Measurements from ENCODE around the gene ZFAND3. TPM values are rescaled to one million over a fixed set of nuclear protein-coding genes. Genes with fewer than 3 reads are reported as not detected.

The ZFAND3 gene
- polyA plus RNA-seq, 1 donor from 2014 or later = 19.7 TPM

DNA sequence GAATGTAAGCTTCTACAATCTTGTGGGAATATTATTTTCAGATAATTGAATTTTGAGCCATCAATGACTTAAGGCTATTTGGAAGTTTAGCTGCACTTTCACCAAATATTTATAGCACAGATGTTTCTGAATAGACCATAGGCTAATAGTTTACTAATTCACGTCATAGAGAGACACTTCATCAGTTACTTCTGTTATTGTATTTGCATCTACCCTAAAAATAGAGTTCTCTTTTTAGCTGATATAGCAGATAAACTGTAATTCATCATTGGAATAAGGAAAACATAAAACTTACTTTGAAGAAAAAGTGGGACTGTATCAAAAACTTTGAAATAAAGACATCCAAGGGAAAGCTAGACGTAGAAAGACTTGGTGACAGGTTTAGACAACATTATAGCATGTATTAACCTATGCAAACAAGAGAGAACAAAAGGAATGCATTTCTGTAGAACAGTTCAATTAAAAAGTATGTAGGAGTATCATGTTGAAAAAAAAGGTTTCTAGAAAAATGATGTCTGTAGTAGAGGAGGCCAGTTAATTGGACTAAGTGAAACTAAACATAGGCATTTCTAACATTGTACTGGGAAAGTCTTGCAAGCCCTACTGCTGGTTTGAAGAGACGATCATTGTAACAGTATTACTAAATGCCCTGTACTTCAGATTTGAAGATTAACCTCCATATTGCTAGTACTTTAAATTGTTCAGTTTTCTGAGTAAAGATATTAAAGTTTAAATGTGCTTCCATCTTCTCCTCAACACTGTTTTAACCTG is 123.3 kb downstream of the ZFAND3 start:
- Histone ChIP-seq H3K9me2 (ENCODE audit: insufficient read depth, low read length) (no peaks in the 10 kb centered on the region), H3K4me3 (ENCODE audit: low read length) (no peak overlapping the region), H3K79me2 (replicated peaks; ENCODE audit: insufficient read depth, low read length) (peaks cover 3% of the 10 kb centered on the region), H3K9me3 (ENCODE audit: low read length) (no peaks in the 10 kb centered on the region), H3F3A (ENCODE audit: insufficient read depth, low read length, poor library complexity, severe bottlenecking) (no peaks in the 10 kb centered on the region), H4K20me1 (ENCODE audit: insufficient read depth) (no peaks in the 10 kb centered on the region), H3K36me3 (ENCODE audit: insufficient read depth, low read length) (no peaks in the 10 kb centered on the region), H3K9ac (ENCODE audit: low read length) (no peak overlapping the region), H2AFZ (ENCODE audit: low read depth, low read length) (no peak overlapping the region), H3K27me3 (ENCODE audit: insufficient read depth, low read depth, low read length) (no peaks in the 10 kb centered on the region), H3K27ac (ENCODE audit: low read length) (no peak overlapping the region), H3K4me2 (ENCODE audit: low read length) (no peak overlapping the region)
- no peak for TF ChIP-seq TAF1 (IDR thresholded peaks at IDR 0.05; ENCODE audit: low read depth)
- TF ChIP-seq, protein P1, sequence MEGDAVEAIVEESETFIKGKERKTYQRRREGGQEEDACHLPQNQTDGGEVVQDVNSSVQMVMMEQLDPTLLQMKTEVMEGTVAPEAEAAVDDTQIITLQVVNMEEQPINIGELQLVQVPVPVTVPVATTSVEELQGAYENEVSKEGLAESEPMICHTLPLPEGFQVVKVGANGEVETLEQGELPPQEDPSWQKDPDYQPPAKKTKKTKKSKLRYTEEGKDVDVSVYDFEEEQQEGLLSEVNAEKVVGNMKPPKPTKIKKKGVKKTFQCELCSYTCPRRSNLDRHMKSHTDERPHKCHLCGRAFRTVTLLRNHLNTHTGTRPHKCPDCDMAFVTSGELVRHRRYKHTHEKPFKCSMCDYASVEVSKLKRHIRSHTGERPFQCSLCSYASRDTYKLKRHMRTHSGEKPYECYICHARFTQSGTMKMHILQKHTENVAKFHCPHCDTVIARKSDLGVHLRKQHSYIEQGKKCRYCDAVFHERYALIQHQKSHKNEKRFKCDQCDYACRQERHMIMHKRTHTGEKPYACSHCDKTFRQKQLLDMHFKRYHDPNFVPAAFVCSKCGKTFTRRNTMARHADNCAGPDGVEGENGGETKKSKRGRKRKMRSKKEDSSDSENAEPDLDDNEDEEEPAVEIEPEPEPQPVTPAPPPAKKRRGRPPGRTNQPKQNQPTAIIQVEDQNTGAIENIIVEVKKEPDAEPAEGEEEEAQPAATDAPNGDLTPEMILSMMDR (IDR thresholded peaks at IDR 0.05; ENCODE audit: poor library complexity, severe bottlenecking) = no peak

DNA sequence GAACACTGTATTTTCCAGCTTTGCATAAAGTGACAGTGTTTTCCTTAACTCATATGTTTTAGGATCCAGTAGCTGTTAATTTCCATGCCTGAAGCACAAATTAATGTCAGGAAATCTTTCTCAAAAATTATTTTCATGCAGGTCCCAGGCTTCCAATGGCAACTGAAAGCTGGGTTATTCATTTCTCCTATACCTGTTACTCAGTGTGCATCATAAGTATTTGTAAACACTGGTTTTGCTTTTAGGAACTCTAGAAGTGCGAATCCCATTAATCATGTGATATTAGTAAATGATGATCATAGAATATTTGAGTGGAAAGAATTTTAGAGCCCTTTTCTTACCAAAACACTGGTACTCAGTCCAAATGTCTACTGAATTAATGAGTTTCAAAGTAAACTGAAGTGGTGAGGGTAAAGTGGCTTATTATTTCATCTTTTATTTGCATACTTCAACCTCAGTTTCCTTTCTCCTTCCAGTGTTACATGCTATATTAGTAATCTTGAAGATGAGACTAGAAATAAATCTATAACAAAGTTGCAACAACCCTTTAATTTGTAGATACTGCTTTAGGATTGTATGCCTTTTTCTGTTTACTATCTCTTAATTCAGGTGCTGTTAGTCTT is 124.0 kb downstream of the ZFAND3 start:
- no peak overlapping the region for H3K4me2 ChIP-seq (ENCODE audit: low read length)
- H4K20me1 ChIP-seq (ENCODE audit: insufficient read depth) = no peaks in the 10 kb centered on the region
- H3K27ac ChIP-seq (ENCODE audit: low read length) = no peak overlapping the region
- no peaks in the 10 kb centered on the region for H3K27me3 ChIP-seq (ENCODE audit: insufficient read depth, low read depth, low read length)
- no peak for TF ChIP-seq EZH2 (IDR thresholded peaks at IDR 0.05; ENCODE audit: borderline replicate concordance, insufficient read depth, low read length, poor library complexity, severe bottlenecking)
- no peak for TF ChIP-seq RAD21 (conservative IDR thresholded peaks at IDR 0.05)
- TF ChIP-seq SMC3 (conservative IDR thresholded peaks at IDR 0.05; ENCODE audit: poor library complexity) = no peak
- TF ChIP-seq EP300 (conservative IDR thresholded peaks at IDR 0.05; ENCODE audit: poor library complexity, severe bottlenecking) = no peak
- TF ChIP-seq, protein P2, sequence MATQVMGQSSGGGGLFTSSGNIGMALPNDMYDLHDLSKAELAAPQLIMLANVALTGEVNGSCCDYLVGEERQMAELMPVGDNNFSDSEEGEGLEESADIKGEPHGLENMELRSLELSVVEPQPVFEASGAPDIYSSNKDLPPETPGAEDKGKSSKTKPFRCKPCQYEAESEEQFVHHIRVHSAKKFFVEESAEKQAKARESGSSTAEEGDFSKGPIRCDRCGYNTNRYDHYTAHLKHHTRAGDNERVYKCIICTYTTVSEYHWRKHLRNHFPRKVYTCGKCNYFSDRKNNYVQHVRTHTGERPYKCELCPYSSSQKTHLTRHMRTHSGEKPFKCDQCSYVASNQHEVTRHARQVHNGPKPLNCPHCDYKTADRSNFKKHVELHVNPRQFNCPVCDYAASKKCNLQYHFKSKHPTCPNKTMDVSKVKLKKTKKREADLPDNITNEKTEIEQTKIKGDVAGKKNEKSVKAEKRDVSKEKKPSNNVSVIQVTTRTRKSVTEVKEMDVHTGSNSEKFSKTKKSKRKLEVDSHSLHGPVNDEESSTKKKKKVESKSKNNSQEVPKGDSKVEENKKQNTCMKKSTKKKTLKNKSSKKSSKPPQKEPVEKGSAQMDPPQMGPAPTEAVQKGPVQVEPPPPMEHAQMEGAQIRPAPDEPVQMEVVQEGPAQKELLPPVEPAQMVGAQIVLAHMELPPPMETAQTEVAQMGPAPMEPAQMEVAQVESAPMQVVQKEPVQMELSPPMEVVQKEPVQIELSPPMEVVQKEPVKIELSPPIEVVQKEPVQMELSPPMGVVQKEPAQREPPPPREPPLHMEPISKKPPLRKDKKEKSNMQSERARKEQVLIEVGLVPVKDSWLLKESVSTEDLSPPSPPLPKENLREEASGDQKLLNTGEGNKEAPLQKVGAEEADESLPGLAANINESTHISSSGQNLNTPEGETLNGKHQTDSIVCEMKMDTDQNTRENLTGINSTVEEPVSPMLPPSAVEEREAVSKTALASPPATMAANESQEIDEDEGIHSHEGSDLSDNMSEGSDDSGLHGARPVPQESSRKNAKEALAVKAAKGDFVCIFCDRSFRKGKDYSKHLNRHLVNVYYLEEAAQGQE (IDR thresholded peaks at IDR 0.05; ENCODE audit: borderline replicate concordance) = no peak
- TF ChIP-seq MXI1 (conservative IDR thresholded peaks at IDR 0.05; ENCODE audit: poor library complexity, severe bottlenecking) = no peak
- no peak for TF ChIP-seq POLR2AphosphoS5 (IDR thresholded peaks at IDR 0.05)
- TF ChIP-seq, protein P1 (IDR thresholded peaks at IDR 0.05; ENCODE audit: poor library complexity, severe bottlenecking) = no peak
- TF ChIP-seq TAF1 (IDR thresholded peaks at IDR 0.05; ENCODE audit: low read depth) = no peak
- H2AFZ ChIP-seq (ENCODE audit: low read depth, low read length) = no peak overlapping the region
- no peaks in the 10 kb centered on the region for H3K36me3 ChIP-seq (ENCODE audit: insufficient read depth, low read length)
- no peak overlapping the region for H3K4me3 ChIP-seq (ENCODE audit: low read length)
- H3K9me3 ChIP-seq (ENCODE audit: low read length) = no peaks in the 10 kb centered on the region
- no peak overlapping the region for H3K9ac ChIP-seq (ENCODE audit: low read length)
- no peaks in the 10 kb centered on the region for H3K9me2 ChIP-seq (ENCODE audit: insufficient read depth, low read length)
- H3K79me2 ChIP-seq (replicated peaks; ENCODE audit: insufficient read depth, low read length) = peaks cover 3% of the 10 kb centered on the region
- no peaks in the 10 kb centered on the region for H3F3A ChIP-seq (ENCODE audit: insufficient read depth, low read length, poor library complexity, severe bottlenecking)

Data from neural cell (in vitro differentiated cells).